ENCODE results near the gene SLC22A4. TPM values are rescaled to one million over a fixed set of nuclear protein-coding genes. Genes with fewer than 3 reads are reported as not detected.
A peak's percentile ranks its signal among the peaks of the same experiment; 100 is the strongest.

The SLC22A4 gene
- 6.3 and 7.5 TPM in 2 replicates for total RNA-seq (2014; rRNA removed; shearing (Covaris generic))

DNA sequence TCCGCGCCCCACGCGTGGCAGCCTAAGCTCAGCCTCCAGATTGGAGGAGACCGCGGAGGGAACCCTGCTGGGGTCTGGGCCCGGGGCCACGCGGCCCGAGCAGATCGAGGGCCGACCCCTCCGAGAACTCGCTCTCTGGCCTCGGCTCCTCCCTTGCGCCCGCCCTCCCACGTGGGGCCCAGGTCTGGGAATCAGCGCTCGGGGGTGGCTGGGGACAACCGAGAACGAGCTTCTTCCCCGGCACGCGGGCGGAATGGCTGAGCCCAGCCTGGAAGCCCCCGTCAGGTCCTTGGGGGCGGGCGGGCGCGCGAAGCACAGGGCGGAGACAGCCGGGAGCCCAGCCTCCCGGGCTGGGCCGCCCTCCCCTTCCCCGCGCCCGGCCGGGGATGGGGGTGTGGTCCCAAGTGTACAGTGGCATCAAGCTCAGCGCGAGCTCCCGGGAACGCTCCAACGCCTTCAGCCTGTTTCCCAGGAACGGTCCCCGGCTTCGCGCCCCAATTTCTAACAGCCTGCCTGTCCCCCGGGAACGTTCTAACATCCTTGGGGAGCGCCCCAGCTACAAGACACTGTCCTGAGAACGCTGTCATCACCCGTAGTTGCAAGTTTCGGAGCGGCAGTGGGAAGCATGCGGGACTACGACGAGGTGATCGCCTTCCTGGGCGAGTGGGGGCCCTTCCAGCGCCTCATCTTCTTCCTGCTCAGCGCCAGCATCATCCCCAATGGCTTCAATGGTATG, at the start of gene SLC22A4:
TSS of gene SLC22A4 (plus strand) at position 403 of the 736 bp plus-strand sequence. CDS start at position 626, 223 bp downstream.
- peak; percentile 95 for DNase-seq (ENCODE audit: low read depth)

DNA sequence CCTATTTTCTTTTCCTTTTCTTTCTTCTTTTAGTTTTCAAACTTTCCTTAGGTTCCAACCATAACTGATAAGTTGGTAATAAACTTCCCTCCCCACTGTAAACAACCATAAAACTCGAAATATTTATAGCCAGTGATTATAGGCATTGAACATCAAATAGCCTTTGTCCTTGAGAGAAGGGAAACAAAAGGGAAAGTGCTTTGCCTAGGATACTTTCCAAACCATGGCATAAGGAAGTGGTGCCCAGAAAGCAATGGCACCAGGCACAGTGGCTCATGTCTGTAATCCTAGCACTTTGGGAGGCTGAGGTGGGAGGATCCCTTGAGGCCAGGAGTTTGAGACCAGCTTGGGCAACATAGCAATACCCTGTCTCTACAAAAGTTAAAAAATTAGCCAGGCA, 48.6 kb upstream of the SLC22A4 start:
- no peak for DNase-seq (ENCODE audit: low read depth)

DNA sequence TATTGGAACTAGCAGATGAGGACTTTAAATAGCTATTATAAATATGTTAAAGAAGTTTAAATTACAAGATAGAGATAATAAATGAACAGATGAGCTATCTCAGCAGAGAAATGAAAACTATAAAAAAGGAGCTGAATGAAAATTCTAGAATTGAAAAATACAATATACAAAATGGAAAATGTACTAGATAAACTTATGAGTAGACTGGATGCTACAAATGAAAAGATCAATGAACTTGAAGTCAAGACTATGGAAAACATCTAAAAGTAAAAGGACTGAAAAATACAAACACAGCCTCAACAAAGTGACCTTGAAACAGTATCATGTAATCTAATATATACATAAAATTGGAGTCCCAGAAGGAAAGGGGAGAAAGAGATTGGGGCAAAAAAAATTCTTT, 47.4 kb upstream of the SLC22A4 start:
- DNase-seq (ENCODE audit: low read depth) = no peak

DNA sequence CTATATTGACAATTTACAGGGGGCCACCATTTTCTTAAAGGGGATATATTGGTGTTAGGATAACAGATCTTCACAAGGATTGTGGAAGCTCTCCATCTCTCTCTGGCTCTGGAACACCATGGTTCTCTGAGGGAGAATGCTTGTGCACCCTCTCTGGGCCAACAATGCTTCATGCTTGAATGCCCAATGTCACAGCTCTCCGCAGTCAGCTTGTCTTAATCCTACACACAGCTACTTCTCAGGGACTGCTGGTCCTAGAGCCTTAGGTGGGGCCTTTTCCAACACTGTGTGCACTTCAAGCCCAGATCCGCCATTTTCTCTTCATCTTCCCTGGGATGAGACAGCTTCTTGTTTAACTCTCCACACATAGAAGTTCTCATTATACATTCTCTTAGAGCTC, 43.6 kb upstream of the SLC22A4 start:
- DNase-seq (ENCODE audit: low read depth) = no peak

DNA sequence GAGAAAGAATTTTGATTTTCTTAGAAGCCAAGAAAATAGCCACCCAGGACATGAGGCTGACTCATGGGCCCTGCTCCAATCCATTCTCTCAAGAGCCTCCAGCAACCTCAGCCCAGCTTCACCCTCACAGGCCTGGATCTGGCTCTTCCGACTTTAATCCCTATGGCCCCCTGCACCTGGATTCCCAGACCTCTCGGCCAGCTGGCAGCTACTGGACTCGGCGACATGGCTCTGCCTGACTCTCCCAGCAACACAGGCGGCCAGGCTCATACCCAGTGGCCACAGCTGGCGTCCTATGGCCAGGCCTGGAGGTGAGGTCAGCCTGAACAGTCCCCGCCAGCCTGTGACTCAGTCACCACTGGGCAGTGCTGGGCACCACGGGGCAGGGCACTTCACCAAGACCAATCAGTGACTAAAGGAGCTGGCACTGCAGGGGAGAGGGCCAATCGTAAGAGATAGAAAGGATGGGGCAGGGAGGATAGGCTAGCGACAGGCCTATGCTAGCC, 42.9 kb upstream of the SLC22A4 start:
- DNase-seq (ENCODE audit: low read depth) = peak; percentile 93

DNA sequence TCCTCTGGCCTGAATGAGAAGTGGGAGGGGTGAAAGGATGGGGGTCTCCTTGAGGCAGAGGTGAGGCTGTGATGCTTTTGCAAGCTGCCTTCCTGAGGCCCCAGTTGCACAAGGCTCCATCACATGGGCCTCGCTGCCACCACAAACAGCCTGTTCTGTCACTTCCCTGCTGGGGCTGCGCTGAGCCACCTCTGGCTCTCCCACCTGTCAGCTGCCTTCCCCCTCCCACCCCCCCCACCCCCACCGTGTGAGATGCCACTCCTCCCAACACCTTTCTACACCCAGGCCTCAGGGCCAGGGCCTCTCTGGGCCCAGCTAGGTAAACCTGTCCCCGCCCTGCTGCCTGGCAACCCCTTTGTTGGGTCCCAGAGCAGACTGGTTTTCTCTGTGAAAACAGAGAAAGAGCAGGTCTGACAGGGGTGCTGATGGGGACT, 41.2 kb upstream of the SLC22A4 start:
- no peak for DNase-seq (ENCODE audit: low read depth)

DNA sequence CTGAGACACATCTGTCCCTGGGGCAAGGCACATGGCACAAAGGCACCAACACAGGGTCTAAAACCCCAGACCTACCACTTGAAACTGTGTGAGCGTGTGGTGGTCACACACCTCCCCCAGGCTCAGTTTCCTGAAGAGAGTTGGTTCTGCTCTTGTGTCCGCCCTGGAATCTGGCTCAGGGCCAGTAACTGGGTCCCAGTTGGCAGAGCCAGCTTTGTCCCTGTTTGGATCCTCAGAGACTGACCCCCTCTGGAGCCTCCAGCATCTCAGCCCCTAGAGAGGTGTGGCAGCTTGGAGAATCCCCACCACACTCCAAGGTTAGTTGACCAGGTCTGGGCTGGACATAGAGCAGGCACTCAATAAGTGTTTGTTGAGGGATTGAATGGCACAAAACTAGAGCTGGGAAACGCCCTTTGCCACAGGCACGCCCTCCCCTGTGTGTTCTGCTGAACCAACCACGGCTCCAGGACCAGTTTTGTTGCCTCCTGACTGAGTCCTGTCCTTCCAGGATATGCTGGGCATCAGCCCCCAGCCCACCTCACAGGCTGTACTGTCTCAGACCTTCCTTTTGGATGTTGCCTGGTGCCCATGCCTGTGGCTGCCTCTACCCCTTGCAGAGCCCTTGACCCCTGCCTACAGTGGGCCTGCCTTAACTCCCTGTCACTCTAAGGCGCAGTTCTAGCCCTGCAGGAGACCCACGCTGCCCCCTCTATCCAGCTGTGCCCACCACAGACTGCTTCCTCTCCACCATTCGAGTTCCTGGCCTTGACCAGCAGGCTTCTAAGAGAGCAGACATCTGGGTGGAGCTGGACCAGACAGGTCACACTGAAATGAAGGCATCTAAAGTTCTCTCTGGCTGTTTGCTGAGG, 40.5 kb upstream of the SLC22A4 start:
- DNase-seq (ENCODE audit: low read depth) = no peak

DNA sequence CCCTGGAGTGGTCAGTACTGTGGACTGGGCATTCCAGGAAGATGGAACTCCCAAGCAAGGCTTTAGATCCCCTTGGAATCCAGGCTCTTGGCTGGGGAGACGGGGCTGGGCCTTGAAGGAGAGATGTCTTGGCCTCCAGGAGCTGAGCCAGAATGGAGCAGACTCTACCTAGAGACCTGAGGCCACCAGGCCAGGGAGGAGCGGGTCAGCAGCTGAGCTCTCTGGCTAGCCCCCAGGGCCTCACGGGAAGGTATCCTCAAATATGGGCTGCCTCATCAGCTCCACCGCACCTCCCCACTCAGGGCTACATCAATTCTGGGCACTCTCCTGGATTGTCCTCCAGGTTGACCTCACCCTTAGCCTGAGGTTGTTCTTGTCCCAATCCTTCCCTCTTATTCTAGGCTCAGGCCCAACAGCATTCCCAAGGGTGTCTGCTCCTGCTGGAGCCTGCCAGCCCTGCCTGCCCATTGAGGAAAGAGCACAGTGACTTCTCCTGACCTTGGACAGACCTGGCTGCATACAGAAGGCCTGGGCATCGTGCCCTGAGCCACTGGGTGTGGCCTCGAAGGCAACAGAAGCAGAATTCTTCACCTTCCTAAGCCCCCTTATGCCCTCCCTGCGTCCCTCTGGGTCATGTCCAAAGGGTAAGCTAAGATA, 39.7 kb upstream of the SLC22A4 start:
- no peak for DNase-seq (ENCODE audit: low read depth)

DNA sequence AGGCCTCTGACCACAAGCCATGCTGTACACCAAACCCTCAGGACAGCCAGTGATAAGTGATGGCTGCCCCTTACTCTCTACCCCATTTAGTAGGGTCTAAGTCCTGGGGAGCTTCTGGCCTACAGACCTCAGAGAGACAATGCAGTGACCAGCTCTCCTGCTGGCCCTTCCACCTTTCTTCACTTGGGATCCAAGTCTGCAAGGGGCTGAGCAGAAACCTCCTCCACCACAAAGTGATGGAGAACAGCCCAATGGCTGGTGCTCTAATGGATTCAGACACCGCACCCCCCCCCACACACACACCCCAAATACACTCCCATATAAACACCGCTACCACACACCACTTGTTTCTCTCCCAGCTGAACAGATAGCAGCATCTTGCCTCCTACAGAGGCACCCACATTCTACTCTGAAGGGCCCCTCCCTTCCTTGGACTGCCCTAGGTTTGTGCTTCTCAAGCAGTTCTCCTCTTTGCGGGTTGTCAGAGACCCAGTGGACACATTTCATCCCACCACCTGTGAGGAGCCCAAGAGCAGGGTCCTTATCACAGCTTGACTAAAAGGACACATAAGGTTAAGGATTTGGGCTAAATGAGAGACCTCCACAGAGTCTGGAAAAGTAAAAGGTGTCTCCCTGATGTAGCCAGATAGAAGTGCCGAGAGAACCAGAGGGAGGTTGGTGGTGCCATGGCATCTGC, 38.0 kb upstream of the SLC22A4 start:
- no peak for DNase-seq (ENCODE audit: low read depth)

DNA sequence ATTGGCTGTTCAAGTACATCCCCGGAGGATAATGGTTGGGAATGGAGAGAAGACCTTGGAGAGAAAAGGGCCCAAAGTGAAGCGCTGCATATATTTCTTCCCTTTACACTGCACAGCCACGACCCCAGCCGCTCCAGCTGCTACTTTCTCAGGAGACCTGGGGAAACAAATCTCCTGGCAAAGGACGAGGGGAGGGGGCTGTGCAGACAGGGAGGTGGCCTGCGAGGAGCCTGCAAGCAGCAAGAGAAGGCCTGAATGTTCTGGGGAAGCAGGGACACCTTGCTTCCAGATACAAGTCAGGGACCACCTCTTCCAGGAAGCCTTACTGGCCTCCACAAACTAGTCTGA, 37.4 kb upstream of the SLC22A4 start:
- no peak for DNase-seq (ENCODE audit: low read depth)

DNA sequence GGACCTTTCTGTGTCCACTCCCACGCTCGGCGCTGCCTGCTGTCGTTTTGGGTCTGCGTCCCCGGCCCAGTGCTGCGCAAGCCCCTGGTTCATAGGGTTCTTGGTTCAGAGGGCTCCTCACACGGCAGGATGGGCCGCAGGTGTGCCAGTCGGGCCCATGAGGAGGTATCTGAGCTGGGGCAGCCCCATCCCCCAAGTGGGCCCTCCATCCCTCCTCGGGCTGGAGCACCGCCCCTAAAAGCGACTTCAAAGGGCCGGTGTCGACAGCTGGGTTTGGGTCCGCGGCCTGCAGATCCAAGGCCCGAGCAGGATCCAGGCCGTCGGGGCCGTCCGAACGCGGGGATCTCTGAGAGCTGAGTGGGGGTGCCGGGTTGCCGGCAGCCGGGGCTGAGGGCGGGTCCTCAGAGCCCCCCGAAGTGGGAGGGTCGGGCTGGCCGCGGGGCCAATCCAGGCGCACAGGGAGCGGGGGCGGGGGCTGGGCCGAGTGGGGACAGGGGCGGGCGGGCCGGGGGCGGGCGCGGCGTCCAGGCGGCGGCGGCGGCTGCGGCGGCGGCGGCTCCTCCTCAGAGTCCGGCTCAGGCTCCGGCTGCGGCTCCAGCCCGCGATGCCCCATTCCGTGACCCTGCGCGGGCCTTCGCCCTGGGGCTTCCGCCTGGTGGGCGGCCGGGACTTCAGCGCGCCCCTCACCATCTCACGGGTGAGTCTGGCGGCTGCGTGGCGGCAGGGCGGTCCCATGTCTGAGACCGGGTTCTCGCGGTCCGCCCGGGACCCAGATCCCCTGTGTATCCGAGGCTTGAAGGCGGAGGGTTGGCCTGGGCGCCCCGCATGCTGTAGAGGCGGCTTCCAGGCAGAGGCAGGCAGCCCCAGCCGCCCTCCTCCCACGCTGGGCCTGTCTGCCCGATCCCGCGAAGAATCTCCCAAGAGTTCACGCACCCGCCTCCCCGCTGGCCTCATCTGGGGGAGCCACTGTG, 36.8 kb upstream of the SLC22A4 start, which contains the start of gene PDLIM4:
TSS of gene PDLIM4 (plus strand) at position 566 of the 971 bp plus-strand sequence. CDS start at position 605, 39 bp downstream.
- DNase-seq (ENCODE audit: low read depth) = no peak

DNA sequence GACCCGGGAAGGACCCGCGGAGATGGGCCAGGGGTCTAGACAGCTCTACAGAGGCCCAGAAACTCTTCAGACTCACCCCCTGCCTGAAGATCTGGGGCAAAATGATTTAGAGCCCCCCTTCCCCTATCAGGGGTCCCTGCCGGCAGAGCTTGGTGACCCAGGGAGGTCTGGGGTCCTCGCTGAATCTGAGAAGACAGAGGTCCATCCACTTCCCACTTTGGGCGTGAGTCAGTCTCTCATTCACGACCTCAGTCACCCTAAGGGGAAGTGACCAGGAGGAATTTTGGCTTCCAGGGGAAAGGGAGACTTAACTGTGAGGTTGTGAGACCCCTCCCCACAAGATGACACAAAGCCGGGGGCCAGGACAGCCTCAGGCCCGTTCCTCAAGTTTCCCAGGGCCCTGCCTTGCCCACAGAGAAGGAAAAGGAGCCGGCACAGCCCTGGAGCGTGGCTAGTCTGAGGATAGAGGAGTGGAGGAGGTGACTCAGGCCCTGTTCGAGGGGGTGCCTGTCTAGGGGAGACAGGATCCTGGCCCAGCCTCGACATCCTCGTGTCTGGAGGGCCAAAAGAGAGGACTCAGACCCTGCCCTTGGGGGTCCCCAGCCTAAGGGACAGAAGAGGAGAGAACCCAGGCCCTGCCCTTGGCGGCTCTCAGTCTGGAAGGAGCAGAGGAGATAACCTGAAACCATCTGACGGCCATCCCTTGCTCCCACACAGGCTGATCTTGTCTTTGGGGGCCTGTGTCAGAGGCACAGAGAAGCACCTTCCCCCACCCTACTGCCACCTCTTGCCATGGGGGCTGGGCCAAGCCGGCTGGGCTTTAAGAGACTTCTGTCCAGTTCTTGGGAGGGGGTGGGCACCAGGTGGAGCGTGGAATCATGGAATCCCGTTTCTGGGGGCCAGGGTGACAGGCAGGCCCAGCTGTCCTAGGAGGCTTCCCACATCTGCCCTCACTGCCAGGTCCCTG, 35.8 kb upstream of the SLC22A4 start:
- DNase-seq (ENCODE audit: low read depth) = peak; percentile 46

DNA sequence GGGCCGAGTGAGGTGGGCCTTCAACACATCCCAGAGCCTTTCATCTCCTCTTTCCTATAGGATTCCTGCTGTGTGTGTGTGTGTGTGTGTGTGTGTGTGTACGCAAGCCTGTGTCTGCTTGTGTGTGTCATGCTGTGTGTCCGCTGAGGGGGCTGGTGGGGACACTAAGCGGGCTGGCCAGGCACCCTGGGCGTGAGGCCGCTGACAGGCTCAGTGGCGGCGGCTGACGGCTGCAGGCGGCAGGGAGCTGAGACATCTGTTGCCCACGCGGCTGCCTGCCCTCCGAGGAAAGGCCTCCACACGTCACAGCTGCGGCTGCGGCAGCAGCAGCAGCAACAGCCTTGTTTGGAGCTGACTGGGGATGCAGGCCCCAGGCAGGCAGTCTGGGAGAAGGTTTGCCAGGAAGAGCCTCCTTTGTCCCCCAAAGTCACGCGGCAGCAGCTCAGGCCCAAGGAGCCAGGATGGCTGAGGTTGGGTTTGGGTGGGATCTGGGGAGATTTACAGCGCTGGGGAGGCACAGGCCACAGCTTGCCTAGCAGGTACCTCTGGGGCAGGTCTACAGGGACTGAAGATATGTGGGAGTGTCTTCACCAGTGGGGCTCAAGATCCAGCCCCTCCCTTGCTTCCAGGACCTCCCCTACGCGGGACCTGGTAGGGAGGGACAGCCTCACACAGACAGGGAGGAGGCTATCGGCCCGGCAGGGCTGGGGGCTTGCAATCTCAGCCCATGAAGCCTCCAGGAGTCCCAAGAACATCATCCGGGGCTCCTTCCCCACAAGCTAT, 34.9 kb upstream of the SLC22A4 start:
- no peak for DNase-seq (ENCODE audit: low read depth)

DNA sequence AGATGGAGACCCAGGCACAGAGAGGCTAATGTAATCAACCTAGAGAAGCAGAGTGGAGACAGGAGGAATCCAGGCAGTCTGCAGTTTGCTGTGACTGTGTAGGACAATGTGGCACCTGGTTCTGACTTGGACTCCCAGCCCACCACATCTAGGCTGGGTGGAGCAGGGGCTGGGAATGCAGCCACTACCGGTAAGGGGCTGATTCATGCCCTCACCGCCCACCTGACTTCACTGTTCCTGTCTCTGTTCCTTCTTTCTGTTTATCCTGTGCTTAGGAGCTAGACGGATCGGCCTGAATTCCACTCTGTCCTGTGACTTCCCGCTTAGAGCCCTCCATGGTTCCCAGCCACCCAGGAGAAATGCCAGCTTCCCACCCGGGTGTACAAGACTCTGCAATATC, 34.1 kb upstream of the SLC22A4 start:
- DNase-seq (ENCODE audit: low read depth) = peak; percentile 43

DNA sequence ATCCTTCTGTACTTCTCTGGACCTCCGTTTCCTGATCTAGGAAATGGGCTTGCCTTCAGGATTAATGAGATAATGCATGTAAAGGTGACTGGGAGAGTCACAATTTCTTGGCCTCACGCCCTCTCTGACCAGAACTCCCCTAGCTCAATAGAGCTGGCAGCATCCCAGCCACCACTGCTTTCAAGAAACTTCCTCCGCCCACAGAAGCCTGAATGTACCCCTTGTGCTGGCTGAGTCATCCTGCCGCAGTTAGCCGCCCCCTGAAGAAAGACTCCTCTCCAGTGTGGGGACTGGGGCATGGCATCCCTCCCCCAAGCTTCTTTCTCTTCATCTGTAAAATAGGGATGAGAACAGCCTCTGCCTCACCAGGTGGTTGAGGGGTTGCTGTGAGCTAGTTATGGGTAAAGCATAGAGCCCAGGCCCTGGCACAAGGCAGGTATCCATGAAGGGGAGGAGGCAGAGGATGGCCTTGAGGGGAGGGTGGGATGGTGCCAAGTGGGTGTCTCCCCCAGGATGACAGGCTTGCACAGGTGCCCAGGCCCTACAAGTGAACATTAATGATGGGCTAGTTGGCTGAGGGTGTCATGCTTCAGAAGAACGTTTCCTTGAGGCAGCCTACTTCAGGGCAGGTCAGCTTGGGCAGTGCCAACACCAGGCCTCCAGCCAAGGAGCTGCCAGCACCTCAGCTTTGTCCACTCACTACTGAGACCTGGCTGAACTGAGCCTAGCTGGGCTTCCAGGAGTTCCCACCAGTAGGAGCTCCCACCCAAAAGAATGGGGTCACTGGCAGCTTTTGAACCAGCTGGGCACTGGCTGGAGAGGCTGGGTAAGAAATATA, 33.3 kb upstream of the SLC22A4 start:
- peak; percentile 98 for DNase-seq (ENCODE audit: low read depth)

DNA sequence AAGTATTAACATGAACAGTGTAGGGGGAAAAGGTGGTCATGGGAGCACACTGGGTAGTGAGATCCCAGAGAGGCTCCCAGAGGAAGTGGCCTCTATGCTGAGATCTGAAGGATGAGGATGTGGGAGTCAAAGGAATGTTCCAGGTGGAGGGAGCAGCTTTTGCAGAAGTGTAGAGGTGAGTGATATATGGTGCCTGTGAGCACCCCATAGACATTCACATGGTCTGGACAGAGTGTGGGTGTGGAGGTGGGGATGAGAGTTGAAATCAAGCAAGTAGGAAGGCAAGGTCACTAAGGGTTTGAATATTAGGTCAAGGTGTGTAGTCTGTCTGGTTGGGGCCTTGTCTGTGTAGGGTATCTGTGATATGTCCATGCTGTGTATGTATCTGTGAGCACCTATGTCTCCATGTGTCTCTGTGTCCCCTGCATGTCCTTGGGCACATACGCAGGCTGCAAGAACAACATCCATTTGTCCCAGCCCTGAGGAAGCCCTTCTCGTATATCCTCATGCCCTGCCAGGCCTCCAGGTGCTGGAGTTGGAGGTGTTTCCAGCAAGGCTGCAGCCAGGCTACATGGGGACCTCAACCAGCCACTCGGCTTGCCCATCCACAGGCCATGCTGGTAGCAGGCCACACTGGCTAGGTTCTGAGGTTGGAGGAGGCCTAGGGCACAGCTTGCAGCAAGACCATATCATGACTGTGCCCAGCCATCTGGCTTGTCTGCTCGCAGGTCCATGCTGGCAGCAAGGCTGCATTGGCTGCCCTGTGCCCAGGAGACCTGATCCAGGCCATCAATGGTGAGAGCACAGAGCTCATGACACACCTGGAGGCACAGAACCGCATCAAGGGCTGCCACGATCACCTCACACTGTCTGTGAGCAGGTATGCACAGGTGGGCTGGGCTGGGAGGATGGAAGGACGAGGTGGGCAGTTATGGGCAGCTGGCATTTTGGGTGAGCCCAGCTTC, 32.0 kb upstream of the SLC22A4 start:
- DNase-seq (ENCODE audit: low read depth) = no peak

All from M059J (cell line).